WTC11 (cell line): ENCODE measurements around the gene FAM216A. TPM values are rescaled to one million over a fixed set of nuclear protein-coding genes. Genes with fewer than 3 reads are reported as not detected.

Experiments
- ATAC-seq: fragments of 200-7000 bp; cut with Tn5 transposase; 2 replicates; pipeline ENCODE4 v1.10.0; 2021; ENCODE audit warnings: mild to moderate bottlenecking, moderate library complexity
- CTCF ChIA-PET: fragments of 300-600 bp; sonication (Branson Sonifier 250); formaldehyde crosslinking; loops from one replicate; lab custom pipeline; 2021; ENCODE audit warnings: antibody characterized with exemption; lab: Charles Lee
- POLR2A ChIA-PET: fragments of 350-600 bp; sonication (Branson Sonifier 250); formaldehyde crosslinking; loops from one replicate; lab custom pipeline; 2021; ENCODE audit warnings: antibody characterized with exemption; lab: Charles Lee
- DNase-seq: peaks from one replicate; pipeline ENCODE4 v3.0.0; 2021; ENCODE audit warnings: low spot score
- H3K27ac Mint-ChIP-seq: 2 replicates; pipeline ENCODE4 v1.8.0; 2021; ENCODE audit warnings: mixed read lengths
- H3K27me3 Mint-ChIP-seq: 2 replicates; pipeline ENCODE4 v1.8.0; 2021; ENCODE audit warnings: low read depth, mild to moderate bottlenecking, moderate library complexity, mixed read lengths
- H3K36me3 Mint-ChIP-seq: 2 replicates; pipeline ENCODE4 v1.8.0; 2021; ENCODE audit warnings: mixed read lengths
- H3K4me1 Mint-ChIP-seq: 2 replicates; pipeline ENCODE4 v1.8.0; 2022; ENCODE audit warnings: mixed read lengths
- H3K4me3 Mint-ChIP-seq: 2 replicates; pipeline ENCODE4 v1.8.0; 2021; ENCODE audit warnings: mild to moderate bottlenecking, moderate library complexity, mixed read lengths
- H3K9me3 Mint-ChIP-seq: 2 replicates; pipeline ENCODE4 v1.8.0; 2021; ENCODE audit warnings: mixed read lengths
- AR ChIP-seq: fragments of 250-450 bp; sonication (Bioruptor Pico); IDR thresholded peaks from 2 replicates; pipeline ENCODE4 v1.9.0; 2021; ENCODE audit warnings: mild to moderate bottlenecking
- CBFB ChIP-seq: sonication (generic); formaldehyde crosslinking; IDR thresholded peaks from 2 replicates; pipeline ENCODE4 v1.8.1; 2022; ENCODE audit warnings: mild to moderate bottlenecking, low read depth, missing genetic modification reagents
- FOXJ3 ChIP-seq: sonication (generic); formaldehyde crosslinking; IDR thresholded peaks from 2 replicates; pipeline ENCODE4 v1.9.0; 2021; ENCODE audit warnings: missing genetic modification reagents, mild to moderate bottlenecking, borderline replicate concordance
- FOXP1 ChIP-seq: sonication (generic); formaldehyde crosslinking; IDR thresholded peaks from 2 replicates; pipeline ENCODE4 v1.8.0; 2022; ENCODE audit warnings: missing genetic modification reagents, mild to moderate bottlenecking, moderate library complexity, borderline replicate concordance
- JAZF1 ChIP-seq: fragments of 250-450 bp; sonication (Bioruptor Pico); IDR thresholded peaks from 2 replicates; pipeline ENCODE4 v1.9.0; 2021; ENCODE audit warnings: moderate library complexity, mild to moderate bottlenecking, inconsistent platforms
- RORB ChIP-seq: fragments of 250-450 bp; sonication (Bioruptor Pico); IDR thresholded peaks from 2 replicates; pipeline ENCODE4 v1.9.0; 2021; ENCODE audit warnings: mild to moderate bottlenecking
- SMAD4 ChIP-seq: sonication (generic); formaldehyde crosslinking; IDR thresholded peaks from 2 replicates; pipeline ENCODE4 v1.8.0; 2022; ENCODE audit warnings: mild to moderate bottlenecking, missing genetic modification reagents
- TEAD1 ChIP-seq: sonication (generic); formaldehyde crosslinking; IDR thresholded peaks from 2 replicates; pipeline ENCODE4 v1.8.0; 2022; ENCODE audit warnings: mild to moderate bottlenecking, missing genetic modification reagents
- TEAD4 ChIP-seq: sonication (generic); formaldehyde crosslinking; IDR thresholded peaks from 2 replicates; pipeline ENCODE4 v1.8.0; 2022; ENCODE audit warnings: mild to moderate bottlenecking, missing genetic modification reagents
- USF1 ChIP-seq: sonication (generic); formaldehyde crosslinking; IDR thresholded peaks from 2 replicates; pipeline ENCODE4 v1.8.0; 2022; ENCODE audit warnings: mild to moderate bottlenecking, missing genetic modification reagents
- ZNF317 ChIP-seq: sonication (generic); formaldehyde crosslinking; IDR thresholded peaks from 2 replicates; pipeline ENCODE4 v1.8.1; 2023; ENCODE audit warnings: low read depth, mild to moderate bottlenecking, moderate library complexity, missing genetic modification reagents, borderline replicate concordance
- ZNF423 ChIP-seq: fragments of 250-450 bp; sonication (Bioruptor Pico); IDR thresholded peaks from 2 replicates; pipeline ENCODE4 v2.1.2; 2022; ENCODE audit warnings: mild to moderate bottlenecking, moderate library complexity
- total RNA-seq: library from RNA; stranded (reverse); gene quantifications from 3 replicates; pipeline ENCODE4 v1.2.3, GENCODE V29; 2021
- TF ChIP-seq, protein P1 (sequence below): sonication (generic); formaldehyde crosslinking; IDR thresholded peaks from 2 replicates; pipeline ENCODE4 v1.8.1; 2022; ENCODE audit warnings: missing genetic modification reagents, borderline replicate concordance
- TF ChIP-seq, protein P2 (sequence below): fragments of 250-450 bp; sonication (Bioruptor Pico); IDR thresholded peaks from 2 replicates; pipeline ENCODE4 v1.8.0; 2021; ENCODE audit warnings: mild to moderate bottlenecking
- TF ChIP-seq, protein P3 (sequence below): fragments of 250-450 bp; sonication (Bioruptor Pico); IDR thresholded peaks from 2 replicates; pipeline ENCODE4 v2.1.2; 2022; ENCODE audit warnings: mild to moderate bottlenecking, moderate library complexity

FAM216A gene
- total RNA-seq, 1 experiment from 2014 or later = 16.9 TPM

- H3K27me3 Mint-ChIP-seq = no peaks in the 10 kb centered on the region
- H3K27ac Mint-ChIP-seq = no peak overlapping the region
Measured at GRCh38 chr12:110436231-110436630, 32.4 kb upstream of the FAM216A start.

GRCh38 chr12:110444455-110444854 is 24.2 kb upstream of the FAM216A start:
- H3K4me1 Mint-ChIP-seq = 0 out of 2 replicates have a peak, but pooled peaks cover 5% of the 10 kb centered on the region
- CTCF ChIA-PET = no interaction called here
- H3K36me3 Mint-ChIP-seq = peaks cover 30% of the 10 kb centered on the region
- POLR2A ChIA-PET = no interaction called here
- TF ChIP-seq FOXP1 (CRISPR knock-in tag) = no peak
- TF ChIP-seq SMAD4 (CRISPR knock-in tag) = no peak
- TF ChIP-seq TEAD1 = no peak
- no peak for TF ChIP-seq ZNF423
- TF ChIP-seq FOXJ3 (CRISPR knock-in tag) = no peak
- no peak for TF ChIP-seq USF1 (CRISPR knock-in tag)
- TF ChIP-seq, protein P1, sequence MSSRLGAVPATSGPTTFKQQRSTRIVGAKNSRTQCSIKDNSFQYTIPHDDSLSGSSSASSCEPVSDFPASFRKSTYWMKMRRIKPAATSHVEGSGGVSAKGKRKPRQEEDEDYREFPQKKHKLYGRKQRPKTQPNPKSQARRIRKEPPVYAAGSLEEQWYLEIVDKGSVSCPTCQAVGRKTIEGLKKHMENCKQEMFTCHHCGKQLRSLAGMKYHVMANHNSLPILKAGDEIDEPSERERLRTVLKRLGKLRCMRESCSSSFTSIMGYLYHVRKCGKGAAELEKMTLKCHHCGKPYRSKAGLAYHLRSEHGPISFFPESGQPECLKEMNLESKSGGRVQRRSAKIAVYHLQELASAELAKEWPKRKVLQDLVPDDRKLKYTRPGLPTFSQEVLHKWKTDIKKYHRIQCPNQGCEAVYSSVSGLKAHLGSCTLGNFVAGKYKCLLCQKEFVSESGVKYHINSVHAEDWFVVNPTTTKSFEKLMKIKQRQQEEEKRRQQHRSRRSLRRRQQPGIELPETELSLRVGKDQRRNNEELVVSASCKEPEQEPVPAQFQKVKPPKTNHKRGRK = no peak
- no peak for TF ChIP-seq TEAD4 (CRISPR knock-in tag)
- no peak for TF ChIP-seq JAZF1 (CRISPR knock-in tag)
- no peak for TF ChIP-seq CBFB (CRISPR knock-in tag)
- no peak for DNase-seq
- no peak overlapping the region for H3K27ac Mint-ChIP-seq
- H3K27me3 Mint-ChIP-seq = no peaks in the 10 kb centered on the region
- no peaks in the 10 kb centered on the region for H3K9me3 Mint-ChIP-seq
- H3K4me3 Mint-ChIP-seq = no peak overlapping the region
- no peak for ATAC-seq

More at GRCh38 chr12:110436231-110436630, 32.4 kb upstream of the FAM216A start:
- no peak for DNase-seq
- CTCF ChIA-PET = no interaction called here
- Mint-ChIP-seq H3K4me1 (no peaks in the 10 kb centered on the region), H3K36me3 (peaks cover 51% of the 10 kb centered on the region), H3K9me3 (no peaks in the 10 kb centered on the region)
- POLR2A ChIA-PET = interaction anchor here (0.6 kb wide), 1 partner anchor 67 kb away, joined by 5 read pairs; no protein-coding TSS in a partner anchor
- no peak for ATAC-seq
- TF ChIP-seq RORB = no peak
- TF ChIP-seq CBFB (CRISPR knock-in tag) = no peak
- TF ChIP-seq TEAD1 = no peak
- TF ChIP-seq, protein P2, sequence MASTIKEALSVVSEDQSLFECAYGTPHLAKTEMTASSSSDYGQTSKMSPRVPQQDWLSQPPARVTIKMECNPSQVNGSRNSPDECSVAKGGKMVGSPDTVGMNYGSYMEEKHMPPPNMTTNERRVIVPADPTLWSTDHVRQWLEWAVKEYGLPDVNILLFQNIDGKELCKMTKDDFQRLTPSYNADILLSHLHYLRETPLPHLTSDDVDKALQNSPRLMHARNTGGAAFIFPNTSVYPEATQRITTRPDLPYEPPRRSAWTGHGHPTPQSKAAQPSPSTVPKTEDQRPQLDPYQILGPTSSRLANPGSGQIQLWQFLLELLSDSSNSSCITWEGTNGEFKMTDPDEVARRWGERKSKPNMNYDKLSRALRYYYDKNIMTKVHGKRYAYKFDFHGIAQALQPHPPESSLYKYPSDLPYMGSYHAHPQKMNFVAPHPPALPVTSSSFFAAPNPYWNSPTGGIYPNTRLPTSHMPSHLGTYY (CRISPR knock-in tag) = no peak
- no peak for TF ChIP-seq AR
- TF ChIP-seq, protein P3, sequence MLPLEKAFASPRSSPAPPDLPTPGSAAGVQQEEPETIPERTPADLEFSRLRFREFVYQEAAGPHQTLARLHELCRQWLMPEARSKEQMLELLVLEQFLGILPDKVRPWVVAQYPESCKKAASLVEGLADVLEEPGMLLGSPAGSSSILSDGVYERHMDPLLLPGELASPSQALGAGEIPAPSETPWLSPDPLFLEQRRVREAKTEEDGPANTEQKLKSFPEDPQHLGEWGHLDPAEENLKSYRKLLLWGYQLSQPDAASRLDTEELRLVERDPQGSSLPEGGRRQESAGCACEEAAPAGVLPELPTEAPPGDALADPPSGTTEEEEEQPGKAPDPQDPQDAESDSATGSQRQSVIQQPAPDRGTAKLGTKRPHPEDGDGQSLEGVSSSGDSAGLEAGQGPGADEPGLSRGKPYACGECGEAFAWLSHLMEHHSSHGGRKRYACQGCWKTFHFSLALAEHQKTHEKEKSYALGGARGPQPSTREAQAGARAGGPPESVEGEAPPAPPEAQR (CRISPR knock-in tag) = no peak
- TF ChIP-seq ZNF317 = no peak
- TF ChIP-seq, all 79 proteins: peak for 0
- no peak overlapping the region for H3K4me3 Mint-ChIP-seq
